Naive thymus-derived CD4-positive, alpha-beta T cell (primary cell): ENCODE measurements around the gene IGSF9B. TPM values are rescaled to one million over a fixed set of nuclear protein-coding genes. Genes with fewer than 3 reads are reported as not detected.

Source experiments
- ATAC-seq: fragments of 150-1000 bp; cut with Tn5 transposase; 2 replicates; pipeline ENCODE4 v1.10.0; 2021; ENCODE audit warnings: mild to moderate bottlenecking, moderate library complexity
- CTCF ChIA-PET: fragments of 350-600 bp; sonication (Branson Sonifier 250); formaldehyde crosslinking; loops from one replicate; lab custom pipeline; 2021; ENCODE audit warnings: antibody characterized with exemption; lab: Charles Lee
- POLR2A ChIA-PET: fragments of 350-600 bp; sonication (Branson Sonifier 250); formaldehyde crosslinking; loops from one replicate; lab custom pipeline; 2021; ENCODE audit warnings: antibody characterized with exemption, inconsistent platforms; lab: Charles Lee
- DNase-seq, 9 donors: peaks; one replicate each; pipeline versions ENCODE4 v3.0.0 to v3.0.0-alpha.2; 2020 to 2022; ENCODE audit warnings: mixed read lengths in 1 of 9
- H3K27ac ChIP-seq: one replicate; pipeline ENCODE4 v1.7.0; 2013; ENCODE audit warnings: mild to moderate bottlenecking, low read depth, low read length, moderate library complexity
- H3K27me3 ChIP-seq, 2 donors: one replicate each; pipeline ENCODE4 v1.7.0; 2013; ENCODE audit warnings: low read length in 2 of 2, mild to moderate bottlenecking in 2 of 2, moderate library complexity in 2 of 2; ENCODE audit not compliant: control insufficient read depth in 2 of 2, insufficient read depth in 2 of 2
- H3K36me3 ChIP-seq, 3 experiments: 1 replicate in 2 of 3; 2 replicates in 1 of 3; pipeline ENCODE4 v1.7.0; 2013; ENCODE audit warnings: low read length in 3 of 3, mild to moderate bottlenecking in 3 of 3, moderate library complexity in 1 of 3; ENCODE audit not compliant: insufficient read depth in 3 of 3, control insufficient read depth in 2 of 3
- H3K4me1 ChIP-seq, 2 donors: one replicate each; pipeline ENCODE4 v1.7.0; 2013; ENCODE audit warnings: low read length in 2 of 2, mild to moderate bottlenecking in 2 of 2, moderate library complexity in 1 of 2; ENCODE audit not compliant: control insufficient read depth in 2 of 2, insufficient read depth in 2 of 2
- H3K4me3 ChIP-seq: 2 replicates; pipeline ENCODE4 v1.7.0; 2013; ENCODE audit warnings: mild to moderate bottlenecking, low read length
- H3K9me3 ChIP-seq, 3 experiments: 1 replicate in 2 of 3; 2 replicates in 1 of 3; pipeline ENCODE4 v1.7.0; 2013; ENCODE audit warnings: low read length in 3 of 3; ENCODE audit not compliant: control insufficient read depth in 2 of 3
- H3K27ac Mint-ChIP-seq, 9 donors: one replicate each; pipeline ENCODE4 v1.8.0; 2020 to 2022; ENCODE audit warnings: mixed read lengths in 9 of 9, mild to moderate bottlenecking in 8 of 9, moderate library complexity in 5 of 9, inconsistent platforms in 2 of 9
- H3K27me3 Mint-ChIP-seq, 5 donors: one replicate each; pipeline ENCODE4 v1.8.0; 2021 to 2022; ENCODE audit warnings: mixed read lengths in 5 of 5, mild to moderate bottlenecking in 1 of 5
- H3K36me3 Mint-ChIP-seq, 5 donors: one replicate each; pipeline ENCODE4 v1.8.0; 2020 to 2022; ENCODE audit warnings: mixed read lengths in 5 of 5, mild to moderate bottlenecking in 3 of 5, inconsistent platforms in 1 of 5
- H3K4me1 Mint-ChIP-seq, 7 donors: one replicate each; pipeline ENCODE4 v1.8.0; 2020 to 2022; ENCODE audit warnings: mixed read lengths in 7 of 7, mild to moderate bottlenecking in 3 of 7, inconsistent platforms in 1 of 7
- H3K4me3 Mint-ChIP-seq, 10 donors: one replicate each; pipeline ENCODE4 v1.8.0; 2020 to 2022; ENCODE audit warnings: mild to moderate bottlenecking in 10 of 10, mixed read lengths in 10 of 10, moderate library complexity in 6 of 10, inconsistent platforms in 2 of 10
- H3K9me3 Mint-ChIP-seq, 11 donors: one replicate each; pipeline ENCODE4 v1.8.0; 2020 to 2022; ENCODE audit warnings: mixed read lengths in 11 of 11, mild to moderate bottlenecking in 4 of 11, inconsistent platforms in 1 of 11, moderate library complexity in 1 of 11
- intact Hi-C, 2 donors: fragments of 100-400 bp; cut with micrococcal nuclease; formaldehyde crosslinking; loops; one replicate each; pipeline ENCODE4 v1.15.1; 2023
- polyA plus RNA-seq, 2 donors: library from polyadenylated mRNA; unstranded; fragments of 300-500 nt; fragmentation: Illumina TruSeq; gene quantifications; one replicate each; pipeline ENCODE4 v1.2.3, GENCODE V29; 2021
- total RNA-seq, 6 experiments: library from RNA in 5 of 6; stranded (reverse) in 5 of 6; gene quantifications; 1 replicate in 5 of 6; 2 replicates in 1 of 6; pipeline ENCODE4 v1.2.3 and lab custom pipeline; 2021 to 2026

The IGSF9B gene
- total and polyA plus RNA-seq, 7 experiments from 2014 or later = 1.2 to 155 (median 19.3) TPM

GRCh38 chr11:133887692-133888332 is 69.0 kb downstream of the IGSF9B start:
- H3K27ac Mint-ChIP-seq = no peak overlapping the region
- peaks cover 3 to 17% (median 10%) of the 10 kb centered on the region in 11 donors for H3K9me3 Mint-ChIP-seq
- ATAC-seq (no peak), DNase-seq (no peak)
- no peak overlapping the region for H3K27ac ChIP-seq
- H3K9me3 ChIP-seq = no peaks in the 10 kb centered on the region
- ChIA-PET CTCF (no interaction called here), POLR2A (no interaction called here)
- no peaks in the 10 kb centered on the region for H3K4me1 ChIP-seq
- H3K4me1 Mint-ChIP-seq = no peaks in the 10 kb centered on the region
- intact Hi-C loops = no loop called here
- no peaks in the 10 kb centered on the region for H3K36me3 ChIP-seq
- H3K4me3 Mint-ChIP-seq = no peak overlapping the region
- H3K4me3 ChIP-seq = no peak overlapping the region
- H3K27me3 Mint-ChIP-seq = peaks cover 21 to 57% (median 43%) of the 10 kb centered on the region in 5 donors
- peaks cover 0 to 3% of the 10 kb centered on the region in 2 donors for H3K27me3 ChIP-seq
- peaks cover 0 to 6% (median 0%) of the 10 kb centered on the region in 5 donors for H3K36me3 Mint-ChIP-seq

- peaks cover 9 to 29% (median 14%) of the 10 kb centered on the region in 11 donors for H3K9me3 Mint-ChIP-seq
- peaks cover 0 to 13% (median 2%) of the 10 kb centered on the region in 5 donors for H3K36me3 Mint-ChIP-seq
- intact Hi-C loops = no loop called here
- no peaks in the 10 kb centered on the region for H3K4me1 Mint-ChIP-seq
- DNase-seq = no peak
- H3K27ac ChIP-seq = no peak overlapping the region
- no peak overlapping the region for H3K4me3 ChIP-seq
- ATAC-seq = no peak
- H3K4me3 Mint-ChIP-seq = no peak overlapping the region
- no peaks in the 10 kb centered on the region for H3K9me3 ChIP-seq
- H3K27me3 ChIP-seq = peaks cover 0 to 3% of the 10 kb centered on the region in 2 donors
- CTCF ChIA-PET = no interaction called here
- no peaks in the 10 kb centered on the region for H3K36me3 ChIP-seq
- POLR2A ChIA-PET = no interaction called here
- no peak overlapping the region for H3K27ac Mint-ChIP-seq
- peaks cover 23 to 58% (median 47%) of the 10 kb centered on the region in 5 donors for H3K27me3 Mint-ChIP-seq
- no peaks in the 10 kb centered on the region for H3K4me1 ChIP-seq
Observed at GRCh38 chr11:133886029-133886428, 70.7 kb downstream of the IGSF9B start.

DNA sequence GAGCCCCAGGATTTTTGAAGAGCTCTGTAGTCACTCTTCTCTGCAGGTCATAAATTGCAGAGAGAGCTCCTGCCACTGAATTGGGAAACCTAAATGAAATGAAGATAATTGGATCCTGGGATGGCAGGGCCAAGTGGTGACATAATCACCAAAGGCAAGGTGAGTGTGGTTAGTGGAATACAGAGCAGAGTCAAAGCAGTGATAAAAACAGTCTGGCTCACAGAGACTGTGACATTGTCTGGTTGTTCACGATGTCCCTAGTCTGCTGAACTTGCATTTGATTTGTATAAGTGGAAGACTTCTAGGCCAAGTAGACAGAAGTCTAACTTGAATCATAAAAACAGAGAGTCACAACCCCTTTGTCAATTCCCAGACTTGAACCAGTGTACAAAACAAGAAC is 84.6 kb downstream of the IGSF9B start:
- Histone ChIP-seq H3K27me3 (no peaks in the 10 kb centered on the region), H3K4me3 (no peak overlapping the region), H3K4me1 (no peaks in the 10 kb centered on the region), H3K36me3 (no peaks in the 10 kb centered on the region), H3K27ac (no peak overlapping the region), H3K9me3 (no peaks in the 10 kb centered on the region)
- Mint-ChIP-seq H3K27me3 (peaks cover 0 to 25% (median 10%) of the 10 kb centered on the region in 5 donors), H3K27ac (no peak overlapping the region), H3K4me1 (no peaks in the 10 kb centered on the region), H3K4me3 (no peak overlapping the region), H3K36me3 (no peaks in the 10 kb centered on the region), H3K9me3 (peaks cover 0 to 13% (median 2%) of the 10 kb centered on the region in 11 donors)
- intact Hi-C loops = no loop called here
- CTCF ChIA-PET = no interaction called here
- ATAC-seq (no peak), DNase-seq (no peak)
- POLR2A ChIA-PET = no interaction called here

GRCh38 chr11:133867456-133867855 is 89.3 kb downstream of the IGSF9B start:
- Histone ChIP-seq H3K27ac (no peak overlapping the region), H3K4me3 (no peak overlapping the region), H3K4me1 (no peaks in the 10 kb centered on the region), H3K9me3 (no peaks in the 10 kb centered on the region), H3K27me3 (no peaks in the 10 kb centered on the region), H3K36me3 (no peaks in the 10 kb centered on the region)
- Mint-ChIP-seq H3K4me3 (no peak overlapping the region), H3K27me3 (peaks cover 11 to 24% (median 19%) of the 10 kb centered on the region in 5 donors), H3K36me3 (no peaks in the 10 kb centered on the region), H3K27ac (no peak overlapping the region), H3K9me3 (peaks cover 0 to 2% (median 0%) of the 10 kb centered on the region in 11 donors), H3K4me1 (peaks cover 0 to 2% (median 0%) of the 10 kb centered on the region in 7 donors)
- ChIA-PET POLR2A (no interaction called here), CTCF (no interaction called here)
- intact Hi-C loops = no loop called here
- ATAC-seq (no peak), DNase-seq (no peak)

GRCh38 chr11:133865466-133865865 is 91.3 kb downstream of the IGSF9B start:
- Histone ChIP-seq H3K27ac (no peak overlapping the region), H3K9me3 (no peaks in the 10 kb centered on the region), H3K4me1 (no peaks in the 10 kb centered on the region), H3K4me3 (no peak overlapping the region), H3K27me3 (no peaks in the 10 kb centered on the region), H3K36me3 (no peaks in the 10 kb centered on the region)
- Mint-ChIP-seq H3K4me1 (peaks cover 0 to 2% (median 0%) of the 10 kb centered on the region in 7 donors), H3K9me3 (peaks cover 0 to 2% (median 0%) of the 10 kb centered on the region in 11 donors), H3K27ac (no peak overlapping the region), H3K4me3 (no peak overlapping the region), H3K27me3 (peaks cover 12 to 24% (median 23%) of the 10 kb centered on the region in 5 donors), H3K36me3 (no peaks in the 10 kb centered on the region)
- intact Hi-C loops = no loop called here
- CTCF ChIA-PET = no interaction called here
- POLR2A ChIA-PET = no interaction called here
- no peak for DNase-seq
- no peak for ATAC-seq

- CTCF ChIA-PET = no interaction called here
- DNase-seq (no peak), ATAC-seq (no peak)
- H3K36me3 Mint-ChIP-seq = no peaks in the 10 kb centered on the region
- H3K4me1 Mint-ChIP-seq = peaks cover 0 to 2% (median 0%) of the 10 kb centered on the region in 7 donors
- Histone ChIP-seq H3K27ac (no peak overlapping the region), H3K4me1 (no peaks in the 10 kb centered on the region), H3K27me3 (no peaks in the 10 kb centered on the region), H3K9me3 (no peaks in the 10 kb centered on the region), H3K4me3 (no peak overlapping the region), H3K36me3 (no peaks in the 10 kb centered on the region)
- no peak overlapping the region for H3K4me3 Mint-ChIP-seq
- intact Hi-C loops = no loop called here
- no peak overlapping the region for H3K27ac Mint-ChIP-seq
- POLR2A ChIA-PET = no interaction called here
- no peaks in the 10 kb centered on the region for H3K9me3 Mint-ChIP-seq
- H3K27me3 Mint-ChIP-seq = peaks cover 16 to 31% (median 24%) of the 10 kb centered on the region in 5 donors
Observed at GRCh38 chr11:133864756-133865155, 92.0 kb downstream of the IGSF9B start.

- Histone ChIP-seq H3K9me3 (no peaks in the 10 kb centered on the region), H3K4me3 (no peak overlapping the region), H3K27me3 (no peaks in the 10 kb centered on the region), H3K27ac (no peak overlapping the region), H3K36me3 (no peaks in the 10 kb centered on the region), H3K4me1 (no peaks in the 10 kb centered on the region)
- intact Hi-C loops = no loop called here
- Mint-ChIP-seq H3K36me3 (no peaks in the 10 kb centered on the region), H3K27me3 (peaks cover 35 to 59% (median 47%) of the 10 kb centered on the region in 5 donors), H3K4me1 (peaks cover 0 to 2% (median 0%) of the 10 kb centered on the region in 7 donors), H3K4me3 (no peak overlapping the region), H3K9me3 (no peaks in the 10 kb centered on the region), H3K27ac (no peak overlapping the region)
- ATAC-seq (no peak), DNase-seq (no peak)
- POLR2A ChIA-PET = no interaction called here
- CTCF ChIA-PET = no interaction called here
Observed at GRCh38 chr11:133860151-133860550, 96.6 kb downstream of the IGSF9B start.
